Keratinocyte (primary cell): ENCODE measurements around the gene CEP78.

Source experiments
- CTCF ChIP-seq, 3 experiments: IDR thresholded peaks in 1 of 3; conservative IDR thresholded peaks in 1 of 3; optimal IDR thresholded peaks in 1 of 3; 2 replicates in 2 of 3; 3 replicates in 1 of 3; pipeline versions ENCODE3 to v1.5.1; 2011; ENCODE audit warnings: low read length in 3 of 3, mild to moderate bottlenecking in 3 of 3, moderate library complexity in 2 of 3, control low read depth in 1 of 3, inconsistent platforms in 1 of 3; ENCODE audit not compliant: insufficient read depth in 2 of 3; ENCODE audit errors: extremely low read depth in 1 of 3
- EZH2 ChIP-seq: IDR thresholded peaks from one replicate; pipeline ENCODE4 v1.6.1; 2012; ENCODE audit warnings: inconsistent platforms, mild to moderate bottlenecking, low read length, moderate library complexity

GRCh38 chr9:78248635-78249034 lies 12.8 kb downstream of the CEP78 start:
- TF ChIP-seq CTCF (optimal IDR thresholded peaks at IDR 0.05 in 1 of 3, IDR thresholded peaks at IDR 0.05 in 1 of 3, conservative IDR thresholded peaks at IDR 0.05 in 1 of 3; ENCODE audit: extremely low read depth in 1 of 3, insufficient read depth in 2 of 3, low read length in 3 of 3), result no peak
- TF ChIP-seq EZH2, result no peak
